Stimulated activated memory B cell treated with anti-CD40 and anti-IgM and Interleukin-4, amounts not matched to agents 10 μg/mL and 1 μg/mL and 100 μg/mL, for 72 hours (primary cell): ENCODE measurements around the gene GAST.
A peak's percentile ranks its signal among the peaks of the same experiment; 100 is the strongest.

Experiments used
- ATAC-seq: fragments of 150-1000 bp; cut with Tn5 transposase; 2 replicates; pipeline ENCODE4 v1.10.0; 2021
- H3K27ac Mint-ChIP-seq: one replicate; pipeline ENCODE4 v1.8.0; 2022; ENCODE audit warnings: mild to moderate bottlenecking, mixed read lengths
- H3K27me3 Mint-ChIP-seq: one replicate; pipeline ENCODE4 v1.8.0; 2022; ENCODE audit warnings: mixed read lengths
- H3K36me3 Mint-ChIP-seq: one replicate; pipeline ENCODE4 v1.8.0; 2022; ENCODE audit warnings: mixed read lengths
- H3K4me1 Mint-ChIP-seq: one replicate; pipeline ENCODE4 v1.8.0; 2022; ENCODE audit warnings: mixed read lengths
- H3K4me3 Mint-ChIP-seq: one replicate; pipeline ENCODE4 v1.8.0; 2022; ENCODE audit warnings: mild to moderate bottlenecking, moderate library complexity, mixed read lengths
- H3K9me3 Mint-ChIP-seq: one replicate; pipeline ENCODE4 v1.8.0; 2022; ENCODE audit warnings: mixed read lengths

Gene GAST

DNA sequence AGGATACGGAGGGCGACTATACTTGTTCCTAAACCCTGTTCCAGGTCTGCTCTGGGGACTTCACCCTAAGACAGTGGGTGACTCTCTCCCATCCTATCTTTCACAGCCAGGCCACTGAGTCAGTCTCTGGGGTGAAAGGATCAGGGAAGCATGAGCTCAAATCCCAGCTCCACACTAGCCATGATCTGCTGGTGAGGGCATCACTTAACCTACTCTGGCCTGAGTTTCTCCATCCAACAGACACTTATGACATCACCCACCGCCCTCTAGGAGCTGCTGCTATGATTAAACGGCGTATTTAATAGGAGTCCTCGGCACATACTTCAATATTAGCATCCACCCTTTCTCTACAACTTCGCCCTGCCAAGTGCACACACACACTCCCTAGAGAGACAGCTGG is 10.1 kb downstream of the GAST start:
- peaks cover 43% of the 10 kb centered on the region for H3K27me3 Mint-ChIP-seq
- no peak for ATAC-seq
- H3K9me3 Mint-ChIP-seq = no peaks in the 10 kb centered on the region
- H3K4me3 Mint-ChIP-seq = no peak overlapping the region
- H3K36me3 Mint-ChIP-seq = no peaks in the 10 kb centered on the region
- H3K4me1 Mint-ChIP-seq = peaks cover 6% of the 10 kb centered on the region
- no peak overlapping the region for H3K27ac Mint-ChIP-seq

- no peak for ATAC-seq
- no peak overlapping the region for H3K4me3 Mint-ChIP-seq
- H3K27me3 Mint-ChIP-seq = peaks cover 59% of the 10 kb centered on the region
- H3K27ac Mint-ChIP-seq = no peak overlapping the region
- H3K9me3 Mint-ChIP-seq = no peaks in the 10 kb centered on the region
- peaks cover 9% of the 10 kb centered on the region for H3K4me1 Mint-ChIP-seq
- H3K36me3 Mint-ChIP-seq = no peaks in the 10 kb centered on the region
Measured at GRCh38 chr17:41723801-41724475, 11.8 kb downstream of the GAST start.

- H3K4me1 Mint-ChIP-seq = peaks cover 9% of the 10 kb centered on the region
- no peak overlapping the region for H3K4me3 Mint-ChIP-seq
- H3K27me3 Mint-ChIP-seq = peaks cover 61% of the 10 kb centered on the region
- no peak overlapping the region for H3K27ac Mint-ChIP-seq
- H3K36me3 Mint-ChIP-seq = no peaks in the 10 kb centered on the region
- no peaks in the 10 kb centered on the region for H3K9me3 Mint-ChIP-seq
- no peak for ATAC-seq
Measured at GRCh38 chr17:41724476-41725050, 12.4 kb downstream of the GAST start.

DNA sequence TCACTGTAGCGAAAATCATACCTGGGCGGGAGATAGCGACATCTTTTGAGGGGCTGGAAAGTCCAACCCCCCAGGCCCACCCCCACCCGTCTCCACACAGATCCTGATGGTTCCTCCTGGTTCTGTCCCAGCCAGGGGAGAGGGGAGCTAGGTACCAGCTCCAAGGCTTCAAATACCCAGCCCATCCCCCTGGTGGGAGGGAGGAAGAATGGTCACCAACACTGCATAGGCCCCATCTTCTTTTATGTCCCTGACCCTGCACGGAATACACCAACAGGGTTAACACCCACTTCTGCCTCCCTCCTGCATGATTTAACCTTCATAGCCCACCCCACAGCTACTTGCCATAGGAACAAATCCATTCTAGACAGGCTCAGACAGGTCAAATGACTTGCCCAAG is 13.0 kb downstream of the GAST start:
- ATAC-seq = no peak
- Mint-ChIP-seq H3K4me3 (no peak overlapping the region), H3K27me3 (peaks cover 67% of the 10 kb centered on the region), H3K27ac (no peak overlapping the region), H3K36me3 (no peaks in the 10 kb centered on the region), H3K4me1 (peaks cover 9% of the 10 kb centered on the region), H3K9me3 (no peaks in the 10 kb centered on the region)

GRCh38 chr17:41728056-41728455 is 15.9 kb downstream of the GAST start:
- peaks cover 9% of the 10 kb centered on the region for H3K4me1 Mint-ChIP-seq
- H3K27ac Mint-ChIP-seq = no peak overlapping the region
- H3K9me3 Mint-ChIP-seq = no peaks in the 10 kb centered on the region
- ATAC-seq = peak; percentile 22
- H3K36me3 Mint-ChIP-seq = no peaks in the 10 kb centered on the region
- no peak overlapping the region for H3K4me3 Mint-ChIP-seq
- peaks cover 73% of the 10 kb centered on the region for H3K27me3 Mint-ChIP-seq

- Mint-ChIP-seq H3K27me3 (peaks cover 74% of the 10 kb centered on the region), H3K27ac (no peak overlapping the region), H3K36me3 (no peaks in the 10 kb centered on the region), H3K9me3 (no peaks in the 10 kb centered on the region), H3K4me1 (peaks cover 30% of the 10 kb centered on the region), H3K4me3 (no peak overlapping the region)
- no peak for ATAC-seq
Measured at GRCh38 chr17:41730479-41730878, 18.3 kb downstream of the GAST start.

DNA sequence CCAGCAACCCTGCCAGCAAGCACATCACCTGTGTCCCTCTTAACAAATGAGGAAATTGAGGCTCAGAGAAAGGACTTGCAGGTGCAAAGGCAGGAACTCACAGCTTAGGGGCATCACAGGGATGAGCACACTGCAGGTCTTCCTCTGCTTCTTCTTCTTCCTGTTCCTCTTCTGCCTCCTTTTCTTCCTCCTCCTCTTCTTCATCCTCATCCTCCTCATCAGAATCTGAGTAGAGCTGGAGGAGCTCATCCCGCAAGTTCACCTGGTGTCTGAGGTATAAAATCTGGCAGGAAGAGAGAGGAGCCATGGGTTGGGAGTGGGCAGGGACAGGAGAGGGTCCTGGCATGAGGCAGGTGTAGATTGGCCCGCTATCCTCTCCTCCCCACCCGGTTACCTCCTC is 19.7 kb downstream of the GAST start:
- peaks cover 30% of the 10 kb centered on the region for H3K4me1 Mint-ChIP-seq
- no peaks in the 10 kb centered on the region for H3K36me3 Mint-ChIP-seq
- no peak for ATAC-seq
- no peak overlapping the region for H3K4me3 Mint-ChIP-seq
- H3K27me3 Mint-ChIP-seq = peaks cover 85% of the 10 kb centered on the region
- no peak overlapping the region for H3K27ac Mint-ChIP-seq
- H3K9me3 Mint-ChIP-seq = no peaks in the 10 kb centered on the region

GRCh38 chr17:41733348-41734138 is 21.4 kb downstream of the GAST start:
- ATAC-seq = no peak
- H3K27ac Mint-ChIP-seq = no peak overlapping the region
- H3K36me3 Mint-ChIP-seq = no peaks in the 10 kb centered on the region
- H3K27me3 Mint-ChIP-seq = peaks cover 83% of the 10 kb centered on the region
- peaks cover 21% of the 10 kb centered on the region for H3K4me1 Mint-ChIP-seq
- H3K4me3 Mint-ChIP-seq = peak overlapping the region; percentile 52
- no peaks in the 10 kb centered on the region for H3K9me3 Mint-ChIP-seq

GRCh38 chr17:41734139-41734948 is 22.2 kb downstream of the GAST start, which contains the start of gene HAP1:
TSS of gene HAP1 (minus strand) at chr17:41734643. CDS start at chr17:41734634, 9 bp downstream.
- Mint-ChIP-seq H3K27me3 (peaks cover 80% of the 10 kb centered on the region), H3K4me3 (peak within 1 kb of the TSS; percentile 66)

DNA sequence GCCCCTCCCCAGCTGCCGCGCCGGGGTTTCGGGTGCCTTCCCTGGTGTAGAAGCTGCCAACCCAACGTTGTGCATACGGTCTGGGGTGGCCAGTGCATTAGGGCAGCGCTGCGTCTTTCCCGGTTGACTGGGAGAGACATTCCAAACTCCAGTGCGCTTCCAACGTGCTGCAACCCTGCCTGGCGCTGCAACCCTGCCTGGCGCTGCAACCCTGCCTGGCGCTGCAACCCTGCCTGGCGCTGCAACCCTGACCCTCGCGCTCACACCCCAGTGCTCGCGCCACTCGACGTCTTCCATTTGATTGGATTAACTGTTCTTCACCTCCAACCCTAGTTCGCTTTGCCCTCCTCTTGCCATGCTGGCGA is 22.8 kb downstream of the GAST start:
- Mint-ChIP-seq H3K9me3 (no peaks in the 10 kb centered on the region), H3K4me3 (peak overlapping the region; percentile 39), H3K4me1 (peaks cover 21% of the 10 kb centered on the region), H3K27ac (no peak overlapping the region), H3K36me3 (no peaks in the 10 kb centered on the region), H3K27me3 (peaks cover 74% of the 10 kb centered on the region)
- no peak for ATAC-seq

More at GRCh38 chr17:41734139-41734948, 22.2 kb downstream of the GAST start, which contains the start of gene HAP1:
- Mint-ChIP-seq H3K36me3 (no peaks in the 10 kb centered on the region), H3K9me3 (no peaks in the 10 kb centered on the region), H3K27ac (no peak within 1 kb of the TSS), H3K4me1 (peaks cover 21% of the 10 kb centered on the region)
- peak; percentile 19 for ATAC-seq

- Mint-ChIP-seq H3K9me3 (no peaks in the 10 kb centered on the region), H3K4me1 (peaks cover 21% of the 10 kb centered on the region), H3K27ac (no peak overlapping the region), H3K36me3 (no peaks in the 10 kb centered on the region), H3K4me3 (no peak overlapping the region), H3K27me3 (peaks cover 67% of the 10 kb centered on the region)
- no peak for ATAC-seq
Measured at GRCh38 chr17:41735744-41736143, 23.6 kb downstream of the GAST start.

- H3K9me3 Mint-ChIP-seq = no peaks in the 10 kb centered on the region
- H3K4me3 Mint-ChIP-seq = no peak overlapping the region
Measured at GRCh38 chr17:41736983-41737679, 25.0 kb downstream of the GAST start.

DNA sequence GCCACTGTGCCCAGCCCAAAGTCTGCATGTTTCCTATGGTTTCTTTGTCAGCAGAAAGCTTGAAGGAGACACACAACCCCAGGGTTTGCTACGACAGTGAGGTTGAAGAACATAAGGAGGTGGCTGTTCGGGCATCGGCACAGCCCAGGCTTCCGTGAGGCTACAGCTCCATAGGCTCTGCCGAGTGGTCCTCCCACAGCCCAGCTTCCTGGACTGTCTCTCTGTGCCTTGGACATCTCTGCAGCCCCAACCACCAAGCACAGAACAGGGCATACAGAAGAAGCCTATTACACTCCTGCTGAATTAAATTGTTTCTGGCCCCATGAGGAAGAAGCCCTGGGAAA is 25.5 kb downstream of the GAST start:
- Mint-ChIP-seq H3K9me3 (no peaks in the 10 kb centered on the region), H3K27me3 (peaks cover 53% of the 10 kb centered on the region), H3K4me1 (peaks cover 21% of the 10 kb centered on the region), H3K36me3 (no peaks in the 10 kb centered on the region), H3K27ac (no peak overlapping the region), H3K4me3 (no peak overlapping the region)
- ATAC-seq = no peak

More at GRCh38 chr17:41736983-41737679, 25.0 kb downstream of the GAST start:
- Mint-ChIP-seq H3K27ac (no peak overlapping the region), H3K27me3 (peaks cover 58% of the 10 kb centered on the region), H3K36me3 (no peaks in the 10 kb centered on the region), H3K4me1 (peaks cover 21% of the 10 kb centered on the region)
- no peak for ATAC-seq

GRCh38 chr17:41738077-41738800 is 26.1 kb downstream of the GAST start:
- peaks cover 47% of the 10 kb centered on the region for H3K27me3 Mint-ChIP-seq
- no peak overlapping the region for H3K27ac Mint-ChIP-seq
- no peak overlapping the region for H3K4me3 Mint-ChIP-seq
- H3K4me1 Mint-ChIP-seq = peaks cover 21% of the 10 kb centered on the region
- H3K36me3 Mint-ChIP-seq = no peaks in the 10 kb centered on the region
- ATAC-seq = peak; percentile 88
- H3K9me3 Mint-ChIP-seq = no peaks in the 10 kb centered on the region
